Psoas muscle (tissue), 8 donors: ENCODE results near the gene FANK1. TPM values are rescaled to one million over a fixed set of nuclear protein-coding genes. Genes with fewer than 3 reads are reported as not detected.

ENCODE experiments used
- ATAC-seq, 4 donors: fragments of 200-7000 bp; cut with Tn5 transposase; one replicate each; pipeline ENCODE4 v1.9.1; 2020; ENCODE audit warnings: moderate library complexity in 3 of 4, mild to moderate bottlenecking in 2 of 4
- DNase-seq, 2 donors: peaks; one replicate each; pipeline ENCODE4 v3.0.0-alpha.2; 2020
- H3K27ac ChIP-seq: fragments of 200-600 bp; one replicate; pipeline ENCODE4 v1.8.0; 2022
- H3K27me3 ChIP-seq, 3 donors: fragments of 200-600 bp in 1 of 3; one replicate each; pipeline versions ENCODE4 v1.6.1 to v1.8.0; 2013 to 2022; ENCODE audit warnings: low read length in 2 of 3, mild to moderate bottlenecking in 2 of 3, moderate library complexity in 1 of 3; ENCODE audit not compliant: insufficient read depth in 3 of 3
- H3K36me3 ChIP-seq, 2 donors: fragments of 200-600 bp in 1 of 2; one replicate each; pipeline versions ENCODE4 v1.6.1 to v1.8.0; 2013 to 2022; ENCODE audit warnings: low read depth in 1 of 2, mild to moderate bottlenecking in 1 of 2, moderate library complexity in 1 of 2; ENCODE audit not compliant: insufficient read depth in 1 of 2
- H3K4me1 ChIP-seq: fragments of 200-600 bp; one replicate; pipeline ENCODE4 v1.8.0; 2022
- H3K4me3 ChIP-seq: fragments of 200-600 bp; one replicate; pipeline ENCODE4 v1.8.0; 2022; ENCODE audit warnings: mild to moderate bottlenecking
- H3K9me3 ChIP-seq: fragments of 200-600 bp; one replicate; pipeline ENCODE4 v1.8.0; 2022
- CTCF ChIP-seq: fragments of 200-600 bp; IDR thresholded peaks from one replicate; pipeline ENCODE4 v1.8.0; 2022; ENCODE audit warnings: antibody characterized with exemption
- WGBS, 3 donors: extraction: QIAGEN DNeasy Blood & Tissue Kit; methylation state at CpG; one replicate each; pipeline versions ENCODE4 v1.1.6 to v1.1.7; 2013; 5-methylcytosine and 5-hydroxymethylcytosine counted together
- intact Hi-C, 2 donors: fragments of 100-400 bp; cut with DNase I; formaldehyde crosslinking; loops; one replicate each; pipeline versions ENCODE4 v1.11.0 to v1.14.2; 2022
- polyA plus RNA-seq, 3 donors: library from polyadenylated mRNA; stranded (reverse); fragments of 200-250 nt; gene quantifications; one replicate each; pipeline ENCODE4 v1.2.3, GENCODE V29; 2013
- total RNA-seq, 4 donors: library from RNA; stranded (reverse); fragmentation: NEBNext Ultra II Directional in 2 of 4; extraction: Animal tissue kit (Norgen Biotek cat#: 25700) in 2 of 4; gene quantifications; one replicate each; pipeline versions ENCODE4 v1.2.1 to v1.2.4, GENCODE V29; 2021 to 2023
- donor health status: healthy with polysubstance abuse.
- donor health status: DM: no; HTN: no; CAD: no; lungs with moderate emphysema.
- donor health status: Bipolar disorder and iron deficiency.
- donor health status: healthy.
- donor health status: DM: yes; HTN: yes; CAD: no.
- donor health status: DM: no; HTN: no; CAD: no.
- donor health status: DM: no; HTN: no; CAD: no.
- donor health status: DM: yes; HTN: yes; CAD: no.

Gene FANK1
- total and polyA plus RNA-seq, 7 donors, result 0.23 to 0.49 (median 0.29) TPM; not detected in 3

GRCh38 chr10:126006906-126007305, 110.5 kb downstream of the FANK1 start:
- intact Hi-C loops, result no loop called here
- Histone ChIP-seq H3K4me1 (no peaks in the 10 kb centered on the region), H3K36me3 (no peaks in the 10 kb centered on the region), H3K4me3 (no peak overlapping the region), H3K27ac (no peak overlapping the region), H3K27me3 (peaks cover 0 to 2% (median 0%) of the 10 kb centered on the region in 3 donors), H3K9me3 (no peaks in the 10 kb centered on the region)
- DNase-seq (no peak), ATAC-seq (no peak)
- WGBS, 3 donors, result 93 to 95% (median 94%) methylated on average over 2 of the region's 2 CpGs
- no peak for TF ChIP-seq CTCF

GRCh38 chr10:126009650-126010049, 113.3 kb downstream of the FANK1 start:
- 82 to 90% (median 86%) methylated on average over 7 of the region's 7 CpGs for WGBS, 3 donors
- no peak overlapping the region for H3K27ac ChIP-seq

GRCh38 chr10:126011995-126012394, 115.6 kb downstream of the FANK1 start:
- no peaks in the 10 kb centered on the region for H3K9me3 ChIP-seq
- intact Hi-C loops, result no loop called here
- no peak overlapping the region for H3K27ac ChIP-seq
- no peak for TF ChIP-seq CTCF
- H3K4me1 ChIP-seq, result no peaks in the 10 kb centered on the region
- peaks cover 0 to 2% (median 0%) of the 10 kb centered on the region in 3 donors for H3K27me3 ChIP-seq
- H3K4me3 ChIP-seq, result no peak overlapping the region
- no peak for ATAC-seq
- 89 to 91% (median 89%) methylated on average over 5 of the region's 5 CpGs for WGBS, 3 donors
- DNase-seq, result no peak
- H3K36me3 ChIP-seq, result no peaks in the 10 kb centered on the region

More at GRCh38 chr10:126009650-126010049, 113.3 kb downstream of the FANK1 start:
- no peak for ATAC-seq
- Histone ChIP-seq H3K27me3 (peaks cover 0 to 2% (median 0%) of the 10 kb centered on the region in 3 donors), H3K4me1 (no peaks in the 10 kb centered on the region), H3K36me3 (no peaks in the 10 kb centered on the region), H3K9me3 (no peaks in the 10 kb centered on the region), H3K4me3 (no peak overlapping the region)
- TF ChIP-seq CTCF, result no peak
- DNase-seq, result no peak
- intact Hi-C loops, result no loop called here

- no peak for ATAC-seq
- H3K9me3 ChIP-seq, result no peaks in the 10 kb centered on the region
- no peaks in the 10 kb centered on the region for H3K36me3 ChIP-seq
- no peak overlapping the region for H3K4me3 ChIP-seq
- intact Hi-C loops, result no loop called here
- H3K4me1 ChIP-seq, result no peaks in the 10 kb centered on the region
- no peak for TF ChIP-seq CTCF
- WGBS, 3 donors, result 93 to 94% (median 94%) methylated on average over 2 of the region's 2 CpGs
- H3K27ac ChIP-seq, result no peak overlapping the region
- no peak for DNase-seq
- peaks cover 0 to 2% (median 0%) of the 10 kb centered on the region in 3 donors for H3K27me3 ChIP-seq
These were observed 116.1 kb downstream of the FANK1 start for GRCh38 chr10:126012485-126012884.
